Spleen (tissue), 11 donors: ENCODE data around the gene CDHR2. TPM values are rescaled to one million over a fixed set of nuclear protein-coding genes. Genes with fewer than 3 reads are reported as not detected.

Experiments
- DNase-seq: peaks from one replicate; pipeline ENCODE4 v3.0.0-alpha.2; 2020
- H3K27ac ChIP-seq, 8 donors: fragments of 200-600 bp; sonication (generic) in 7 of 8; 1 replicate in 4 of 8; 2 replicates in 4 of 8; pipeline versions ENCODE4 v1.5.0 to v1.8.0; 2016 to 2021; ENCODE audit warnings: inconsistent platforms in 4 of 8, mild to moderate bottlenecking in 4 of 8, moderate library complexity in 1 of 8
- H3K27me3 ChIP-seq, 7 donors: fragments of 200-600 bp; sonication (generic) in 6 of 7; replicated peaks in 1 of 7; 1 replicate in 4 of 7; 2 replicates in 3 of 7; pipeline versions ENCODE4 v1.5.0 to v1.8.0; 2016 to 2021; ENCODE audit warnings: inconsistent platforms in 3 of 7, mild to moderate bottlenecking in 1 of 7
- H3K36me3 ChIP-seq, 6 donors: fragments of 200-600 bp; sonication (generic) in 5 of 6; 1 replicate in 4 of 6; 2 replicates in 2 of 6; pipeline versions ENCODE4 v1.5.0 to v1.8.0; 2016 to 2021; ENCODE audit warnings: inconsistent platforms in 2 of 6
- H3K4me1 ChIP-seq, 6 donors: fragments of 200-600 bp; sonication (generic) in 5 of 6; 1 replicate in 3 of 6; 2 replicates in 3 of 6; pipeline versions ENCODE4 v1.5.0 to v1.8.0; 2016 to 2021; ENCODE audit warnings: inconsistent platforms in 3 of 6
- H3K4me3 ChIP-seq, 8 donors: fragments of 200-600 bp; sonication (generic) in 7 of 8; 1 replicate in 4 of 8; 2 replicates in 4 of 8; pipeline versions ENCODE4 v1.5.0 to v1.8.0; 2016 to 2021; ENCODE audit warnings: inconsistent platforms in 4 of 8, mild to moderate bottlenecking in 4 of 8, moderate library complexity in 2 of 8
- H3K9me3 ChIP-seq, 8 donors: fragments of 200-600 bp; sonication (generic) in 7 of 8; 1 replicate in 4 of 8; 2 replicates in 4 of 8; pipeline versions ENCODE4 v1.5.0 to v1.8.0; 2016 to 2021; ENCODE audit warnings: inconsistent platforms in 4 of 8
- POLR2A ChIP-seq, 3 donors: fragments of 450-650 bp; IDR thresholded peaks; one replicate each; pipeline ENCODE4 v1.5.1; 2017; ENCODE audit warnings: antibody characterized with exemption in 3 of 3, mild to moderate bottlenecking in 1 of 3
- POLR2AphosphoS5 ChIP-seq, 3 donors: sonication (generic); formaldehyde crosslinking; IDR thresholded peaks; one replicate each; pipeline ENCODE4 v1.5.1; 2017; ENCODE audit warnings: antibody characterized with exemption in 3 of 3
- WGBS, 5 donors: extraction: QIAGEN DNeasy Blood & Tissue Kit in 3 of 5; methylation state at CpG; one replicate each; pipeline versions ENCODE4 v1.1.5 to v1.1.7; 2013 to 2018; 5-methylcytosine and 5-hydroxymethylcytosine counted together
- intact Hi-C: fragments of 100-400 bp; cut with DNase I; formaldehyde crosslinking; loops from one replicate; pipeline ENCODE4 v1.15.0; 2023; ENCODE audit warnings: low total_unique reads
- polyA plus RNA-seq, 3 donors: library from polyadenylated mRNA; stranded (reverse); fragments of 200-250 nt; gene quantifications; one replicate each; pipeline ENCODE4 v1.2.1, GENCODE V29; 2013
- total RNA-seq, 7 donors: library from RNA; depleted of rRNA in 3 of 7; stranded (reverse); fragments of >200 nt in 3 of 7; fragmentation: NEBNext Ultra II Directional in 4 of 7; extraction: Animal tissue kit (Norgen Biotek cat#: 25700) in 4 of 7; gene quantifications; one replicate each; pipeline versions ENCODE4 v1.1.0 to v1.2.1, GENCODE V29; 2016 to 2021
- TF ChIP-seq, protein P1 (sequence below), 11 experiments: fragments of 200-600 bp in 7 of 11; fragments of 450-650 bp in 4 of 11; sonication (generic) in 4 of 11; IDR thresholded peaks in 8 of 11; conservative IDR thresholded peaks in 3 of 11; 1 replicate in 7 of 11; 2 replicates in 4 of 11; pipeline versions ENCODE4 v1.4.0 to v1.8.0; 2016 to 2021; ENCODE audit warnings: antibody characterized with exemption in 11 of 11, inconsistent platforms in 4 of 11, mild to moderate bottlenecking in 1 of 11
- donor health status: healthy with polysubstance abuse.
- donor health status: DM: no; HTN: no; CAD: no; lungs with moderate emphysema.
- donor health status: DM: no; HTN: no; CAD: no.
- donor health status: Bipolar disorder and iron deficiency.
- donor health status: healthy.
- donor health status: DM: no; HTN: no; CAD: no.
- donor health status: DM: yes; HTN: yes; CAD: no.

The CDHR2 gene
- total and polyA plus RNA-seq, 10 donors: 0.02 to 1.4 (median 0.33) TPM; not detected in 2

GRCh38 chr5:176515396-176515795 is 33.7 kb upstream of the CDHR2 start:
- Histone ChIP-seq H3K9me3 (no peaks in the 10 kb centered on the region), H3K27me3 (no peaks in the 10 kb centered on the region), H3K4me1 (peaks cover 0 to 31% (median 6%) of the 10 kb centered on the region in 6 donors), H3K27ac (peak overlapping the region in 5 of 8 donors; percentile 38 to 68 (median 56)), H3K4me3 (no peak overlapping the region), H3K36me3 (no peaks in the 10 kb centered on the region)
- DNase-seq: no peak
- TF ChIP-seq, protein P1, sequence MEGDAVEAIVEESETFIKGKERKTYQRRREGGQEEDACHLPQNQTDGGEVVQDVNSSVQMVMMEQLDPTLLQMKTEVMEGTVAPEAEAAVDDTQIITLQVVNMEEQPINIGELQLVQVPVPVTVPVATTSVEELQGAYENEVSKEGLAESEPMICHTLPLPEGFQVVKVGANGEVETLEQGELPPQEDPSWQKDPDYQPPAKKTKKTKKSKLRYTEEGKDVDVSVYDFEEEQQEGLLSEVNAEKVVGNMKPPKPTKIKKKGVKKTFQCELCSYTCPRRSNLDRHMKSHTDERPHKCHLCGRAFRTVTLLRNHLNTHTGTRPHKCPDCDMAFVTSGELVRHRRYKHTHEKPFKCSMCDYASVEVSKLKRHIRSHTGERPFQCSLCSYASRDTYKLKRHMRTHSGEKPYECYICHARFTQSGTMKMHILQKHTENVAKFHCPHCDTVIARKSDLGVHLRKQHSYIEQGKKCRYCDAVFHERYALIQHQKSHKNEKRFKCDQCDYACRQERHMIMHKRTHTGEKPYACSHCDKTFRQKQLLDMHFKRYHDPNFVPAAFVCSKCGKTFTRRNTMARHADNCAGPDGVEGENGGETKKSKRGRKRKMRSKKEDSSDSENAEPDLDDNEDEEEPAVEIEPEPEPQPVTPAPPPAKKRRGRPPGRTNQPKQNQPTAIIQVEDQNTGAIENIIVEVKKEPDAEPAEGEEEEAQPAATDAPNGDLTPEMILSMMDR (IDR thresholded peaks at IDR 0.05 in 8 of 11, conservative IDR thresholded peaks at IDR 0.05 in 3 of 11): no peak
- TF ChIP-seq POLR2A (IDR thresholded peaks at IDR 0.05) (no peak), POLR2AphosphoS5 (IDR thresholded peaks at IDR 0.05) (no peak)
- WGBS, 5 donors: 72 to 84% (median 73%) methylated on average over 4 of the region's 4 CpGs
- intact Hi-C loops: no loop called here

- no peak overlapping the region for H3K27ac ChIP-seq
- 62 to 75% (median 69%) methylated on average over 7 of the region's 7 CpGs for WGBS, 5 donors
Observed at GRCh38 chr5:176517053-176517661, 32.0 kb upstream of the CDHR2 start.

DNA sequence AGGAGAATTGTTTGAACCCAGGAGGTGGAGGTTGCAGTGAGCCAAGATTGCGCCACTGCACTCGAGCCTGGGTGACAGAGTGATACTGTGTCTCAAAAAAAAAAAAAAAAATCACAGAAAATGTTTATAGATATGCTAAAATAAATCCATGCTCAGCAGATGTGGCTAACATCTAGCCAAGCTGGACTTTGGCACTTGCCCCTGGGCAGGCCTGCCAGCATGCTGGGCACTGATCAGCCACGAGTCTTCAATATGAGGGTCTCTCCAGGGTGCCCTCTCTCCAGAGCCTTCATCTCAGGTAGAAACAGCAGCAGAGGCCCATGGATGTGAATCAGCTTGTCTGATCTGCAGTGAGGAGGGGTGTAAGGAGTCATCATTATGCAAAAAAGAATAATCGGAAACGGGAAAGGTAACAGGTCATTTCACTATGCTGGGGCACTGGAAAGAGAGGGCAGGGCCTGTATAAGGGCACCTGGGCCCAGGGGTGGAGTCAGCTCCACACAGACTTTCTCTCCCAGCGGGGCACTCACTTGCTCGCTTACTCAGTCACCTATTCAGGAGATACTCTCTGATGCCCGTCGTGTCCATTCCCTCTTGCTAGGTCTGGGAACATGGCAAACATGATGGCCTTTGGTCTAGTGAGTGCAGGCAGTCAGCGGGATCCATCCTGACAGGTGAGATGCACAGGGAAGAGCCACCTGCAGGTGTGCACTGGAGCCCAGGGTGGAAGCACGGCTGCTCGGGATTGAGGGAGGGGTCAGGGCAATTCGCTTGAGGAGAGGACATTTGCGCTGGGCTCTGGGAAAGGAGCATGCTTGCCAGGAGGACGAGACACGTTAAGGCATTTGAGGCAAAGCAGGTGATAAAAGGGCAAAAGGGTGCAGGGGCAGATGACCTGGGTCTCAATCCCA is 29.1 kb upstream of the CDHR2 start:
- no peak for DNase-seq
- H3K27ac ChIP-seq: no peak overlapping the region
- no peak for TF ChIP-seq POLR2AphosphoS5 (IDR thresholded peaks at IDR 0.05)
- TF ChIP-seq, protein P1 (IDR thresholded peaks at IDR 0.05 in 8 of 11, conservative IDR thresholded peaks at IDR 0.05 in 3 of 11): no peak
- TF ChIP-seq POLR2A (IDR thresholded peaks at IDR 0.05): no peak
- 73 to 83% (median 79%) methylated on average over 16 of the region's 16 CpGs for WGBS, 5 donors
- H3K27me3 ChIP-seq: no peaks in the 10 kb centered on the region
- H3K4me1 ChIP-seq: peaks cover 0 to 30% (median 0%) of the 10 kb centered on the region in 6 donors
- intact Hi-C loops: no loop called here
- H3K36me3 ChIP-seq: peaks cover 0 to under 1% (median 0%) of the 10 kb centered on the region in 6 donors
- H3K9me3 ChIP-seq: no peaks in the 10 kb centered on the region
- H3K4me3 ChIP-seq: no peak overlapping the region

More at GRCh38 chr5:176517053-176517661, 32.0 kb upstream of the CDHR2 start:
- TF ChIP-seq POLR2A (IDR thresholded peaks at IDR 0.05): no peak
- TF ChIP-seq, protein P1 (IDR thresholded peaks at IDR 0.05 in 8 of 11, conservative IDR thresholded peaks at IDR 0.05 in 3 of 11): no peak
- TF ChIP-seq POLR2AphosphoS5 (IDR thresholded peaks at IDR 0.05): no peak
- H3K4me3 ChIP-seq: no peak overlapping the region
- peaks cover 0 to 31% (median 6%) of the 10 kb centered on the region in 6 donors for H3K4me1 ChIP-seq
- intact Hi-C loops: no loop called here
- no peaks in the 10 kb centered on the region for H3K27me3 ChIP-seq
- DNase-seq: no peak
- H3K36me3 ChIP-seq: no peaks in the 10 kb centered on the region
- H3K9me3 ChIP-seq: no peaks in the 10 kb centered on the region

DNA sequence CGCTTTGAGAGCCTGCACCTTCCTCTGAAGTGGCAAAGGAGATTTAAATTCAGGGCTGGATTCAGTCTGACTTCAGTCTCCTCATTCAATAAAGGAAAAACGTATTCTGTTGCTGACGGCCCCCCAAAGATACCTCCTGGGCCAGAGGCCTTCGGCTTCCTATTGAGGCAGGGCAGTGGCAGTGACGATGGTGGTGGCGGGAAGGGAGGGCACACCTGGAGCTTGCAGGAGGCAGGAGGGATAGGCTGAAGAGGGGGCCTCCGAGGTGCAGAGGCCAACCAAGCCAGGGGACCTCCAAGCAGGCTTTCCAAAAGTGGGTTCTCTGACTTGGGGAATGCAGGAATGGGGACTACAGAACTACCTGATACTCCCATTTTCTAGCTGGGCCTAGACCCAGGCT is 27.9 kb upstream of the CDHR2 start:
- Histone ChIP-seq H3K27me3 (no peaks in the 10 kb centered on the region), H3K27ac (no peak overlapping the region), H3K9me3 (no peaks in the 10 kb centered on the region), H3K4me1 (peaks cover 0 to 22% (median 0%) of the 10 kb centered on the region in 6 donors), H3K36me3 (peaks cover 0 to 13% (median 0%) of the 10 kb centered on the region in 6 donors), H3K4me3 (no peak overlapping the region)
- DNase-seq: no peak
- 76 to 89% (median 86%) methylated on average over 7 of the region's 7 CpGs for WGBS, 5 donors
- intact Hi-C loops: no loop called here
- TF ChIP-seq, protein P1 (IDR thresholded peaks at IDR 0.05 in 8 of 11, conservative IDR thresholded peaks at IDR 0.05 in 3 of 11): no peak
- TF ChIP-seq POLR2AphosphoS5 (IDR thresholded peaks at IDR 0.05) (no peak), POLR2A (IDR thresholded peaks at IDR 0.05) (no peak)
